ENCODE measurements around the gene CSNK1D.

Gene CSNK1D

GRCh38 chr17:82240506-82241182, 32.9 kb downstream of the CSNK1D start:
- no peak for DNase-seq (ENCODE audit: low read depth)

- no peak for DNase-seq (ENCODE audit: low read depth)
Observed at GRCh38 chr17:82239926-82240505, 33.5 kb downstream of the CSNK1D start.

GRCh38 chr17:82239401-82239925, 34.0 kb downstream of the CSNK1D start:
- peak; percentile 47 for DNase-seq (ENCODE audit: low read depth)

- DNase-seq (ENCODE audit: low read depth): peak; percentile 91
Observed at GRCh38 chr17:82238472-82239201, 34.9 kb downstream of the CSNK1D start.

- no peak for DNase-seq (ENCODE audit: low read depth)
Observed at GRCh38 chr17:82237746-82238471, 35.6 kb downstream of the CSNK1D start.

GRCh38 chr17:82237083-82237745, 36.3 kb downstream of the CSNK1D start:
- DNase-seq (ENCODE audit: low read depth): no peak

GRCh38 chr17:82236142-82236971, 37.1 kb downstream of the CSNK1D start:
- DNase-seq (ENCODE audit: low read depth): peak; percentile 72

GRCh38 chr17:82235775-82236141, 37.7 kb downstream of the CSNK1D start:
- DNase-seq (ENCODE audit: low read depth): no peak

- no peak for DNase-seq (ENCODE audit: low read depth)
Observed at GRCh38 chr17:82235056-82235774, 38.3 kb downstream of the CSNK1D start.

GRCh38 chr17:82234211-82235055, 39.1 kb downstream of the CSNK1D start:
- DNase-seq (ENCODE audit: low read depth): no peak

GRCh38 chr17:82232876-82233785, 40.4 kb downstream of the CSNK1D start:
- DNase-seq (ENCODE audit: low read depth): no peak

- DNase-seq (ENCODE audit: low read depth): no peak
Observed at GRCh38 chr17:82232322-82232820, 41.1 kb downstream of the CSNK1D start.

GRCh38 chr17:82231562-82232321, 41.8 kb downstream of the CSNK1D start:
- DNase-seq (ENCODE audit: low read depth): peak; percentile 79

- no peak for DNase-seq (ENCODE audit: low read depth)
Observed at GRCh38 chr17:82231312-82231561, 42.3 kb downstream of the CSNK1D start.

- DNase-seq (ENCODE audit: low read depth): peak; percentile 94
Observed at GRCh38 chr17:82230609-82231311, 42.7 kb downstream of the CSNK1D start.

GRCh38 chr17:82229698-82230608, 43.5 kb downstream of the CSNK1D start:
- DNase-seq (ENCODE audit: low read depth): peak; percentile 48
